K562 (cell line): ENCODE data around the gene RUNX3. TPM values are rescaled to one million over a fixed set of nuclear protein-coding genes. Genes with fewer than 3 reads are reported as not detected.

Experiments
- CBX8 ChIP-seq: fragments of 200-600 bp; sonication (generic); IDR thresholded peaks from 2 replicates; pipeline ENCODE4 v1.6.1; 2012; ENCODE audit warnings: borderline replicate concordance, mixed run types, low read depth, mild to moderate bottlenecking, moderate library complexity, mixed read lengths, low read length, control low read depth, inconsistent platforms; ENCODE audit not compliant: poor library complexity, severe bottlenecking; ENCODE audit errors: extremely low read depth
- CCAR2 ChIP-seq: fragments of 200-400 bp; formaldehyde crosslinking; IDR thresholded peaks from 2 replicates; pipeline ENCODE4 v1.6.1; 2017; ENCODE audit warnings: mild to moderate bottlenecking, low read depth, low read length
- E2F4 ChIP-seq: sonication (generic); formaldehyde crosslinking; IDR thresholded peaks from 2 replicates; pipeline ENCODE4 v1.8.0; 2022; ENCODE audit warnings: mild to moderate bottlenecking, low read depth, missing genetic modification reagents
- FOXK2 ChIP-seq, 2 experiments: fragments of 450-650 bp; IDR thresholded peaks in 1 of 2; conservative IDR thresholded peaks in 1 of 2; 2 replicates each; pipeline ENCODE4 v1.6.1; 2016; ENCODE audit warnings: low read depth in 2 of 2, mild to moderate bottlenecking in 1 of 2
- HMGN3 ChIP-seq: IDR thresholded peaks from 2 replicates; pipeline ENCODE4 v1.6.1; 2011; ENCODE audit warnings: borderline replicate concordance, low read depth, mild to moderate bottlenecking, mixed read lengths, low read length; ENCODE audit not compliant: insufficient read length; ENCODE audit errors: extremely low read depth
- HMGXB4 ChIP-seq: sonication (generic); formaldehyde crosslinking; IDR thresholded peaks from 2 replicates; pipeline ENCODE4 v1.8.1; 2023; ENCODE audit warnings: mild to moderate bottlenecking, missing genetic modification reagents
- MBD1 ChIP-seq: fragments of 250-450 bp; sonication (Bioruptor Pico); IDR thresholded peaks from 2 replicates; pipeline ENCODE4 v1.8.0; 2022; ENCODE audit warnings: inconsistent platforms
- MTA1 ChIP-seq: fragments of 450-650 bp; IDR thresholded peaks from 2 replicates; pipeline ENCODE4 v1.6.1; 2017; ENCODE audit warnings: borderline replicate concordance
- RBBP5 ChIP-seq: fragments of 200-600 bp; sonication (generic); IDR thresholded peaks from 2 replicates; pipeline ENCODE4 v1.6.1; 2012; ENCODE audit warnings: borderline replicate concordance, mild to moderate bottlenecking, low read length, control low read depth, inconsistent platforms; ENCODE audit not compliant: insufficient read depth, poor library complexity, severe bottlenecking
- RBM39 ChIP-seq: fragments of 200-400 bp; formaldehyde crosslinking; optimal IDR thresholded peaks from 2 replicates; pipeline ENCODE3; 2018; ENCODE audit warnings: low read depth, low read length
- SPI1 ChIP-seq: IDR thresholded peaks from 2 replicates; pipeline ENCODE4 v1.6.1; 2011; ENCODE audit warnings: low read depth, low read length, control low read depth, borderline replicate concordance
- USF1 ChIP-seq: sonication (generic); formaldehyde crosslinking; IDR thresholded peaks from 2 replicates; pipeline ENCODE4 v1.9.0; 2022; ENCODE audit warnings: mild to moderate bottlenecking, missing genetic modification reagents
- USF2 ChIP-seq: sonication (generic); formaldehyde crosslinking; IDR thresholded peaks from 2 replicates; pipeline ENCODE4 v1.5.0; 2020; ENCODE audit warnings: missing genetic modification reagents
- ZBTB33 ChIP-seq: sonication (generic); formaldehyde crosslinking; IDR thresholded peaks from 2 replicates; pipeline ENCODE4 v1.8.1; 2023; ENCODE audit warnings: mild to moderate bottlenecking, missing genetic modification reagents
- ZFX ChIP-seq: sonication (generic); formaldehyde crosslinking; IDR thresholded peaks from 2 replicates; pipeline ENCODE4 v1.8.0; 2022; ENCODE audit warnings: mild to moderate bottlenecking, missing genetic modification reagents, moderate library complexity
- ZNF507 ChIP-seq: conservative IDR thresholded peaks from 2 replicates; pipeline ENCODE4 v1.6.1; 2017; ENCODE audit warnings: missing genetic modification characterization, missing compliant biosample characterization
- polyA plus RNA-seq, 8 experiments: library from polyadenylated mRNA; depleted of rRNA in 4 of 8; stranded (reverse) in 5 of 8; unstranded in 3 of 8; fragments of >200 nt; fragmentation: Nextera tagmentation in 2 of 8; fragmentation: Illumina TruSeq in 1 of 8; extraction: Ambion mirVana in 2 of 8; extraction: Trizol in 1 of 8; gene quantifications; 2 replicates each; pipeline versions ENCODE4 v1.2.1 to v1.2.3, GENCODE V29; 2011 to 2014; ENCODE audit warnings: inconsistent platforms in 1 of 8, missing spikeins in 1 of 8
- total RNA-seq, 7 experiments: library from RNA; depleted of rRNA in 6 of 7; stranded (reverse); fragments of >200 nt in 6 of 7; fragmentation: Illumina TruSeq in 2 of 7; extraction: Trizol in 2 of 7; gene quantifications; 2 replicates each; pipeline versions ENCODE4 v1.2.1 to v1.2.3, GENCODE V29; 2011 to 2021; ENCODE audit warnings: low replicate concordance in 1 of 7

The RUNX3 gene
- total and polyA plus RNA-seq, 9 of the 15 experiments (the other 6 are each of a cell fraction or from before 2014, with no cell fraction given), result 0.01 to 0.64 (median 0.09) TPM

GRCh38 chr1:24910751-24911650 lies 19.1 kb downstream of the RUNX3 start (continued):
- TF ChIP-seq HMGN3, result no peak
- no peak for TF ChIP-seq ZNF507 (tag)
- no peak for TF ChIP-seq RBM39
- no peak for TF ChIP-seq CCAR2
- no peak for TF ChIP-seq SPI1
- TF ChIP-seq CBX8, result no peak
- TF ChIP-seq RBBP5, result peak; percentile 21
- TF ChIP-seq ZBTB33 (CRISPR knock-in tag), result peak; percentile 74; the same call in 1 of the 2 replicates
- TF ChIP-seq USF2 (CRISPR knock-in tag), result peak; percentile 75
- no peak for TF ChIP-seq MBD1 (CRISPR knock-in tag)
- peak; percentile 34 to 49; a peak in 1 of 4 replicates for TF ChIP-seq FOXK2 (conservative IDR thresholded peaks at IDR 0.05 in 1 of 2, IDR thresholded peaks at IDR 0.05 in 1 of 2; ENCODE audit: low read depth in 2 of 2)
- no peak for TF ChIP-seq MTA1
- peak; percentile 20; the same call in 1 of the 2 replicates for TF ChIP-seq ZFX
- TF ChIP-seq USF1 (CRISPR knock-in tag), result peak; percentile 90
- TF ChIP-seq E2F4, result no peak
- no peak for TF ChIP-seq HMGXB4
